HEK293T (cell line): ENCODE results near the gene TRABD2B.

Source experiments
- CTCF ChIA-PET: fragments of 350-600 bp; formaldehyde crosslinking; extraction: SDS; loops from one replicate; lab custom pipeline; 2021; ENCODE audit warnings: antibody characterized with exemption, inconsistent platforms; lab: Yijun Ruan, JAX
- POLR2A ChIA-PET: fragments of 350-600 bp; formaldehyde crosslinking; extraction: SDS; loops from one replicate; lab custom pipeline; 2020; ENCODE audit warnings: antibody characterized with exemption, inconsistent platforms; lab: Yijun Ruan, JAX
- DNase-seq: peaks from one replicate; pipeline ENCODE4 v3.0.0; 2012; ENCODE audit warnings: mixed read lengths; ENCODE audit errors: extremely low spot score
- ARNT ChIP-seq: fragments of 450-650 bp; IDR thresholded peaks from 2 replicates; pipeline ENCODE4 v1.6.1; 2017; ENCODE audit warnings: mild to moderate bottlenecking
- BHLHE40 ChIP-seq: fragments of 450-650 bp; IDR thresholded peaks from 2 replicates; pipeline ENCODE4 v1.6.1; 2016; ENCODE audit warnings: mild to moderate bottlenecking, moderate library complexity, borderline replicate concordance
- CTBP1 ChIP-seq: fragments of 450-650 bp; IDR thresholded peaks from 2 replicates; pipeline ENCODE4 v1.6.1; 2016; ENCODE audit warnings: borderline replicate concordance
- ELF4 ChIP-seq: fragments of 450-650 bp; IDR thresholded peaks from 2 replicates; pipeline ENCODE4 v1.6.1; 2017; ENCODE audit warnings: antibody characterized with exemption
- FOXA1 ChIP-seq: fragments of 450-650 bp; IDR thresholded peaks from 2 replicates; pipeline ENCODE4 v1.6.1; 2016; ENCODE audit warnings: mild to moderate bottlenecking
- FOXK2 ChIP-seq: fragments of 450-650 bp; IDR thresholded peaks from 2 replicates; pipeline ENCODE4 v1.6.1; 2016; ENCODE audit warnings: mild to moderate bottlenecking
- FOXM1 ChIP-seq: fragments of 450-650 bp; IDR thresholded peaks from 2 replicates; pipeline ENCODE4 v1.6.1; 2017; ENCODE audit warnings: mild to moderate bottlenecking, borderline replicate concordance
- HDGF ChIP-seq: fragments of 450-650 bp; IDR thresholded peaks from 2 replicates; pipeline ENCODE4 v1.6.1; 2017; ENCODE audit warnings: antibody characterized with exemption, borderline replicate concordance
- L3MBTL2 ChIP-seq: fragments of 450-650 bp; conservative IDR thresholded peaks from 2 replicates; pipeline ENCODE4 v1.6.1; 2016; ENCODE audit warnings: mild to moderate bottlenecking
- LEF1 ChIP-seq: fragments of 450-650 bp; IDR thresholded peaks from 2 replicates; pipeline ENCODE4 v1.6.1; 2017; ENCODE audit warnings: mild to moderate bottlenecking, borderline replicate concordance
- NFRKB ChIP-seq: fragments of 450-650 bp; IDR thresholded peaks from 2 replicates; pipeline ENCODE4 v1.6.1; 2016; ENCODE audit warnings: mild to moderate bottlenecking, moderate library complexity
- SP1 ChIP-seq: fragments of 450-650 bp; IDR thresholded peaks from 2 replicates; pipeline ENCODE4 v1.6.1; 2017
- SUZ12 ChIP-seq: fragments of 450-650 bp; IDR thresholded peaks from 2 replicates; pipeline ENCODE4 v1.6.1; 2016; ENCODE audit warnings: mild to moderate bottlenecking
- TARDBP ChIP-seq: fragments of 450-650 bp; IDR thresholded peaks from 2 replicates; pipeline ENCODE4 v1.6.1; 2016
- ZNF384 ChIP-seq: fragments of 450-650 bp; IDR thresholded peaks from 2 replicates; pipeline ENCODE4 v1.6.1; 2016
- TF ChIP-seq, protein P1 (sequence below): fragments of 450-650 bp; IDR thresholded peaks from 2 replicates; pipeline ENCODE4 v1.6.1; 2016

Gene TRABD2B

DNA sequence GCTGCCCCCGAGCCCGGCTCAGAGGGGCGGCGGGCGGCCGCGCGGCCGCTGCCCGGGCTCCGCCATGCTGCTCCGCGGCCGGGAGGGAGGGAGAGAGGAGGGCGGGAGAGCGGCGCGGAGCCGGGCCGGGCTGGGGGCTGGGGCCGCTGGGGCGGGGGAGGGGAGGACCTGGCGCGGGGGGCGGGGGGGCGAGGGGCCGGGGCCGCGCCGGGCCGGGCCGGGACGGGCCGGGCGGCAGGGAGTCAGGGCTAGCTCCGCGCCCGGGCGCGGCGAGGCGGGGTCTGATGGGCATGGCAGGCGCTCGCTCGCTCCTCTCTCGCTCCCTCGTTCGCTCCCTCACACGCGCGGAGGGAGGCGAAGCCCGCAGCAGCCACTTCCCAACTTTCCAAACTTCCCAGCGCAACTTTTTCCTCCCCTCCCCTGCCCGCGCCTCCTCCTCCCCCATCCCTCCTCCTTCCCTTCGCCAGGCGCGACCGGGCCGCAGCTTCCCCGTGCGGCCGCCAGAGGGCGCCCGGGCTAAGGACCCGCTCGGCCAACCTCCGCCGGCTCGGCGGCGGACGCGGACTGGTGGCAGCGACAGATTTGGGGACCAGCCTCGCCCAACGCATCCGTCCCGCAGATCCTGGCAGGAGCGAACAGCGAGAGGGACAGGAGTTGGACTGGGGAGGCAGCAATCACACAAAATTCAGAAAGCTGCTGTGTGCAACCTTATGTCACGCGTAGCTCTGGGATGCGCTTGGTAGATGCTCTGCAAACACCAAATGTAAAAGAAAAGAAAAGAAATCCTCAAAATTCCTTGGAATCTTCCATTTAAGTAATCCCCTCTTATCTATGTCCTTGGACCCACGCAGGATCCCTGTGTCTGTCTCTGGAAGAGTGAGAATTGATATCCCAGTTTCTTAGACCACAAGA is at the start of gene TRABD2B:
Gene TRABD2B, minus strand, starts transcription at position 97 of the 912 bp plus-strand sequence.
- ChIA-PET POLR2A (interaction anchor here (0.7 kb wide), 1 partner anchor 64 kb away, joined by 3 read pairs; no protein-coding TSS in a partner anchor), CTCF (interaction anchor here (0.6 to 2.4 kb wide), 10 partner anchors 8 to 108 kb away, joined by 3 to 16 read pairs (median 4); no protein-coding TSS in a partner anchor)
- DNase-seq, result peak; percentile 91
- TF ChIP-seq CTBP1 (peak; percentile 75), FOXA1 (no peak)

DNA sequence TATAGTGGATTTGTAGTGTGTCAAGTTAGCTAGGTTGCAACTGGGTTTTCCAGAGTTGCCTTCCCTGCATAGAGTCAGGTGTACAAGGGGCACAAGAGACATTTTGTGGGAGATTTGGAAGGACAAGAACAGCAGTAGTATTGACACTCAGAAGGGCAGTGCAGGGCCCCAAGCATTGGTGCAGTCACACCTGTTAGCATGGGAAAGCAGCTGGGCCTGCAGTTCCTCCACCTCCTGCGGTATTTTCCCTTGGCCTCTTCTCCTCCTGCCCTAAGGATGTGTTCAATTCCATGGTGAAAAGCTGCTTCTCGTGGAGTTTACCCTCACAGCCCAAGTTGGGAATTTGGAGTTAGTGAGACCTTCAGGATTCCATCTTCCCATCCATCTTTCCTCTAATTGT is 47.1 kb upstream of the TRABD2B start:
- ChIA-PET CTCF (interaction anchor here (0.8 to 1.1 kb wide), 2 partner anchors 17 kb away, joined by 3 to 6 read pairs; no protein-coding TSS in a partner anchor), POLR2A (interaction anchor here (1.2 kb wide), 1 partner anchor 10 kb away, joined by 3 read pairs; no protein-coding TSS in a partner anchor)
- no peak for TF ChIP-seq L3MBTL2
- TF ChIP-seq CTBP1, result no peak
- TF ChIP-seq BHLHE40, result no peak
- no peak for TF ChIP-seq ARNT
- TF ChIP-seq HDGF, result no peak
- TF ChIP-seq SP1, result no peak
- no peak for TF ChIP-seq LEF1
- no peak for TF ChIP-seq ELF4
- TF ChIP-seq, protein P1, sequence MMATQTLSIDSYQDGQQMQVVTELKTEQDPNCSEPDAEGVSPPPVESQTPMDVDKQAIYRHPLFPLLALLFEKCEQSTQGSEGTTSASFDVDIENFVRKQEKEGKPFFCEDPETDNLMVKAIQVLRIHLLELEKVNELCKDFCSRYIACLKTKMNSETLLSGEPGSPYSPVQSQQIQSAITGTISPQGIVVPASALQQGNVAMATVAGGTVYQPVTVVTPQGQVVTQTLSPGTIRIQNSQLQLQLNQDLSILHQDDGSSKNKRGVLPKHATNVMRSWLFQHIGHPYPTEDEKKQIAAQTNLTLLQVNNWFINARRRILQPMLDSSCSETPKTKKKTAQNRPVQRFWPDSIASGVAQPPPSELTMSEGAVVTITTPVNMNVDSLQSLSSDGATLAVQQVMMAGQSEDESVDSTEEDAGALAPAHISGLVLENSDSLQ, result no peak
- no peak for TF ChIP-seq TARDBP
- TF ChIP-seq FOXA1, result no peak
- no peak for TF ChIP-seq ZNF384
- no peak for TF ChIP-seq FOXM1
- DNase-seq, result no peak

DNA sequence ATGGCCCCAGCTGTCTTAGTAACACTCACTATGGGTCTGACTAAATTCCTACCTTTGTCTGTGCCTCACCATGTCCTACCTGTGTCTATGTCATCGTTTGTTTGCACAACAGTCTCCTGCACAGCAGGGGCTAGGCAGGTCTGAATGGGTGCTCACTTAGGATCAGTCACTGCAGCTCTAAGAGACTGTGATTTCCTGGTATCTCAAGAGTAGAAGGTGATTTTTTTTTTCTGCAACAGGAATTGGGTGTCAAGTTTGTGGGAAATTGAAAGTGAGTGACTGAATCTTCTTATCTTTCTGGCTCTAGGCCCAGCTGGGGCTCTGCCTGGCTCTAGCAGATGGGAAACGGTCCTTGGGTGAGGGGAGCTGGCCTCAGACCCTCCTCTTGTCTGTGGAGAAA is 46.4 kb upstream of the TRABD2B start:
- CTCF ChIA-PET, result interaction anchor here (0.8 to 1.1 kb wide), 2 partner anchors 17 to 46 kb away, joined by 3 read pairs; partner anchors contain the start of gene TRABD2B
- TF ChIP-seq ELF4, result no peak
- no peak for TF ChIP-seq NFRKB
- TF ChIP-seq SP1, result no peak
- TF ChIP-seq SUZ12, result no peak
- no peak for TF ChIP-seq L3MBTL2
- TF ChIP-seq ZNF384, result no peak
- no peak for TF ChIP-seq FOXM1
- TF ChIP-seq, protein P1, result no peak
- TF ChIP-seq ARNT, result no peak
- no peak for TF ChIP-seq FOXK2
- no peak for TF ChIP-seq BHLHE40
- no peak for TF ChIP-seq CTBP1
- no peak for TF ChIP-seq FOXA1
- TF ChIP-seq HDGF, result no peak
- TF ChIP-seq LEF1, result no peak
- no peak for TF ChIP-seq TARDBP
- no peak for DNase-seq
- POLR2A ChIA-PET, result interaction anchor here (1.2 kb wide), 1 partner anchor 9 kb away, joined by 3 read pairs; no protein-coding TSS in a partner anchor

DNA sequence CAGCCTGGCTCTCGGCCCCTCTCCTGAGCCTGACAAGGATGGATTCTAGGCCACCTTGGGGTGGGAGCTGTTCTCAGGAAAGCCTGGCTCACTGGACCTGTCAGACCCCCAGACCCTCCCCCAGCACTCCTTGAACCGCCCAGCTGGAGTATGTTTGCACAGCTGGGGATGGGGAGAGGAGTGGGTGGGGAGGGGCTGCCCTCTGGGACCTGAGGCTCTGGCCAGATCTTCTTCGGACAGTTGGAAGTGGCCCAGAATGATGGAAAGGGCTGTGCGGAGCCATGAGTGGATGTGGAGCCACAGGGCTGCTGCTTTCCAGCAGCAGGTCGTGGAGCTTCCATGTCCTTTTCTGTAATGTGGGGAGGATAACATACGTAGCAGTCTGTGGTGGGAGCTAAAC is 43.0 kb upstream of the TRABD2B start:
- DNase-seq, result no peak
- ChIA-PET CTCF (no interaction called here), POLR2A (no interaction called here)

DNA sequence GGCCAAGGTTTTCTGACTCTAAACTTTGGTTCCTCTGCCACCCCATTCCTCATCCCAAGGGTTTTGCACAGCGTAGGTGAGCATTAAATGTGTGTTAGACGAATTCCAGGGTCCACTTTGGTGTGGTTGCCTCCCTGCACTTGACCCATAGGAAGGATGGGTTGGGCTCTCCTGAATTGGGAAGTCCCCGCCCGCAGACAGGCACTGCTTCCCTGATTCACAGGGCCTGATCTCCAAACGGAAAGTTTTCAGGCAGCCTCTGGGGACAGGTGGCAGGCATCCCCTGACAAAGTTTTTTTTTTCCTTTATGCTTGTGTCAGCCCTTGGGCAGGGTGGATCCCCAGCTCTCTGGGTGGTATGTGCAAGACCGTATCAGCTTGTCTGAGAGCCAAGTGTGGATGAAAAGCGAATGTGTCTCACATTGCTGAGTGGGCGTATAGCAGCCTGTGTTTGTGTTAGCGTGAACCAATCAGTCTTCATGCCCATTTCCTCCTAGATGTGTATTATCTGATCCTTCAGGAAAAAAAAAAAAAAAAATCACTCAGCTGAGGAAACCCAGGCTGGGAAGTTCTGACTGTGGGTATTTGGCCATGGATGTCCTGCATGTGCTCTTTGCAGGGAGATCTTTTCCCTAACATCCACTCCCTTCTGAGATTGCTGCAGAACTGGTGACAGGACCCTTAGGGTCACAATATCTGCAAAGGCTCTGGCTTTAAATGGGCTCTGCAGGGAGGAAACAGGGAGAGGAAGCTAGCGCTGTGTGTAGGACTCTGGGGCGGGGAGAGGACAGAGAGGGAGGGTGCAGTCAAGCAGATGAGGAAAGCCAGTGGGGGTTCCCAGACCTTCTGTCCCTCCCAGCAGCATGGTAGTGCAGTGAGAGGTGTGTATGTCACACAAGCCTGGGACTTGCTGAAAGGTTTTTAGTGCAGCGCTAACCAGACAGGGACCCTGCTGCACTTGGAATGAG is 42.2 kb upstream of the TRABD2B start:
- CTCF ChIA-PET, result no interaction called here
- no peak for DNase-seq
- POLR2A ChIA-PET, result no interaction called here
- TF ChIP-seq SUZ12 (no peak), BHLHE40 (no peak), TARDBP (no peak), NFRKB (no peak), ARNT (no peak), SP1 (no peak), FOXM1 (no peak), ZNF384 (no peak)
- TF ChIP-seq, protein P1, result no peak

More for the DNA sequence above, 43.0 kb upstream of the TRABD2B start:
- TF ChIP-seq HDGF (no peak), NFRKB (no peak), ARNT (no peak), SUZ12 (no peak), BHLHE40 (no peak), FOXK2 (no peak)
